H9 (cell line): Measurements from ENCODE around the gene HYI. TPM values are rescaled to one million over a fixed set of nuclear protein-coding genes. Genes with fewer than 3 reads are reported as not detected.

Experiments
- DNase-seq: peaks from one replicate; pipeline ENCODE4 v3.0.0-alpha.2; 2017
- H2AFZ ChIP-seq: one replicate; pipeline ENCODE4 v1.6.1; 2013; ENCODE audit warnings: mild to moderate bottlenecking, low read length, control low read depth, moderate library complexity
- H2AK5ac ChIP-seq: 2 replicates; pipeline ENCODE4 v1.6.1; 2013; ENCODE audit warnings: low read length, control low read depth, mixed read lengths; ENCODE audit not compliant: insufficient read length
- H2BK120ac ChIP-seq: one replicate; pipeline ENCODE4 v1.6.1; 2013; ENCODE audit warnings: low read depth, mild to moderate bottlenecking, low read length, control low read depth, inconsistent platforms; ENCODE audit not compliant: poor library complexity, severe bottlenecking
- H2BK12ac ChIP-seq: 2 replicates; pipeline ENCODE4 v1.6.1; 2013; ENCODE audit warnings: low read length, control low read depth, mixed read lengths, low read depth; ENCODE audit not compliant: insufficient read length
- H2BK15ac ChIP-seq: 2 replicates; pipeline ENCODE4 v1.6.1; 2013; ENCODE audit warnings: low read depth, low read length, control low read depth
- H2BK20ac ChIP-seq: one replicate; pipeline ENCODE4 v1.6.1; 2013; ENCODE audit warnings: low read depth, mild to moderate bottlenecking, low read length, control low read depth, inconsistent platforms; ENCODE audit not compliant: poor library complexity, severe bottlenecking
- H2BK5ac ChIP-seq: 2 replicates; pipeline ENCODE4 v1.6.1; 2013; ENCODE audit warnings: low read length, control low read depth, mixed read lengths; ENCODE audit not compliant: insufficient read length
- H3K14ac ChIP-seq: 2 replicates; pipeline ENCODE4 v1.6.1; 2013; ENCODE audit warnings: low read length, control low read depth; ENCODE audit not compliant: insufficient read depth
- H3K18ac ChIP-seq: 2 replicates; pipeline ENCODE4 v1.6.1; 2013; ENCODE audit warnings: low read depth, mild to moderate bottlenecking, mixed read lengths, low read length, control low read depth; ENCODE audit not compliant: insufficient read length
- H3K23ac ChIP-seq: 2 replicates; pipeline ENCODE4 v1.6.1; 2013; ENCODE audit warnings: low read length, control low read depth, mixed read lengths, low read depth; ENCODE audit not compliant: insufficient read length
- H3K23me2 ChIP-seq: 2 replicates; pipeline ENCODE4 v1.6.1; 2013; ENCODE audit warnings: low read depth, mild to moderate bottlenecking, mixed read lengths, low read length, control low read depth; ENCODE audit not compliant: insufficient read length, poor library complexity, severe bottlenecking
- H3K27ac ChIP-seq: 2 replicates; pipeline ENCODE4 v1.5.1; 2013; ENCODE audit warnings: low read length, control low read depth, mixed read lengths, low read depth; ENCODE audit not compliant: insufficient read length
- H3K27me3 ChIP-seq: 2 replicates; pipeline ENCODE4 v1.6.1; 2013; ENCODE audit warnings: low read length, control low read depth, inconsistent platforms; ENCODE audit not compliant: insufficient read depth
- H3K4ac ChIP-seq: 2 replicates; pipeline ENCODE4 v1.6.1; 2013; ENCODE audit warnings: low read depth, mild to moderate bottlenecking, control low read depth, inconsistent platforms, low read length, moderate library complexity
- H3K4me1 ChIP-seq: 2 replicates; pipeline ENCODE4 v1.6.1; 2013; ENCODE audit warnings: low read length, control low read depth, inconsistent platforms; ENCODE audit not compliant: insufficient read depth
- H3K4me2 ChIP-seq: 2 replicates; pipeline ENCODE4 v1.6.1; 2013; ENCODE audit warnings: low read length, control low read depth, mixed read lengths; ENCODE audit not compliant: insufficient read length, insufficient read depth
- H3K56ac ChIP-seq: 2 replicates; pipeline ENCODE4 v1.6.1; 2013; ENCODE audit warnings: low read depth, mild to moderate bottlenecking, mixed read lengths, low read length, control low read depth; ENCODE audit not compliant: insufficient read length
- H3K79me1 ChIP-seq: 2 replicates; pipeline ENCODE4 v1.6.1; 2013; ENCODE audit warnings: low read depth, mild to moderate bottlenecking, moderate library complexity, low read length, control low read depth, inconsistent platforms; ENCODE audit not compliant: insufficient read depth, poor library complexity, severe bottlenecking
- H3K79me2 ChIP-seq: 2 replicates; pipeline ENCODE4 v1.6.1; 2013; ENCODE audit warnings: low read length, control low read depth, inconsistent platforms; ENCODE audit not compliant: insufficient read depth
- H3K9ac ChIP-seq: 2 replicates; pipeline ENCODE4 v1.6.1; 2013; ENCODE audit warnings: low read length, control low read depth, mixed read lengths; ENCODE audit not compliant: insufficient read length; ENCODE audit errors: extremely low read depth
- H3K9me3 ChIP-seq: one replicate; pipeline ENCODE4 v1.6.1; 2013; ENCODE audit warnings: low read depth, low read length, inconsistent platforms; ENCODE audit not compliant: control insufficient read depth
- H3T11ph ChIP-seq: one replicate; pipeline ENCODE4 v1.6.1; 2013; ENCODE audit warnings: mild to moderate bottlenecking, low read length, control low read depth, inconsistent platforms
- H4K20me1 ChIP-seq: one replicate; pipeline ENCODE4 v1.6.1; 2013; ENCODE audit not compliant: control insufficient read depth, insufficient read length, insufficient read depth
- H4K5ac ChIP-seq: 2 replicates; pipeline ENCODE4 v1.6.1; 2013; ENCODE audit warnings: low read depth, mild to moderate bottlenecking, mixed read lengths, low read length, control low read depth; ENCODE audit not compliant: insufficient read length
- H4K8ac ChIP-seq: replicated peaks from 2 replicates; pipeline ENCODE4 v1.6.1; 2013; ENCODE audit warnings: low read length, control low read depth, mixed read lengths, low read depth; ENCODE audit not compliant: insufficient read length
- H4K91ac ChIP-seq: 2 replicates; pipeline ENCODE4 v1.6.1; 2013; ENCODE audit warnings: low read depth, mild to moderate bottlenecking, moderate library complexity, mixed read lengths, low read length, control low read depth; ENCODE audit not compliant: insufficient read length
- H3K27ac Mint-ChIP-seq, 3 experiments: 2 replicates in 2 of 3; 3 replicates in 1 of 3; pipeline ENCODE4 v1.8.0; 2020 to 2021; ENCODE audit warnings: mixed read lengths in 3 of 3, mild to moderate bottlenecking in 1 of 3, moderate library complexity in 1 of 3
- H3K27me3 Mint-ChIP-seq: 2 replicates; pipeline ENCODE4 v1.8.0; 2021; ENCODE audit warnings: low read depth, mild to moderate bottlenecking, moderate library complexity, mixed read lengths
- H3K36me3 Mint-ChIP-seq, 3 experiments: 2 replicates in 2 of 3; 3 replicates in 1 of 3; pipeline ENCODE4 v1.8.0; 2020 to 2021; ENCODE audit warnings: low read depth in 3 of 3, mixed read lengths in 3 of 3; ENCODE audit not compliant: insufficient read depth in 1 of 3
- H3K4me1 Mint-ChIP-seq, 2 experiments: 2 replicates each; pipeline ENCODE4 v1.8.0; 2020; ENCODE audit warnings: mixed read lengths in 2 of 2
- H3K4me3 Mint-ChIP-seq, 2 experiments: 2 replicates in 1 of 2; 3 replicates in 1 of 2; pipeline ENCODE4 v1.8.0; 2020 to 2021; ENCODE audit warnings: mild to moderate bottlenecking in 2 of 2, mixed read lengths in 2 of 2, moderate library complexity in 1 of 2
- H3K9me3 Mint-ChIP-seq, 2 experiments: 2 replicates in 1 of 2; 3 replicates in 1 of 2; pipeline ENCODE4 v1.8.0; 2020; ENCODE audit warnings: mild to moderate bottlenecking in 2 of 2, mixed read lengths in 2 of 2, moderate library complexity in 1 of 2
- WGBS: extraction: QIAGEN DNeasy Blood & Tissue Kit; methylation state at CpG from one replicate; pipeline ENCODE4 v1.1.7; 2013; ENCODE audit warnings: missing lambda C conversion rate, low lambda C conversion rate, mixed read lengths; ENCODE audit not compliant: insufficient read length; ENCODE audit errors: extremely low coverage; 5-methylcytosine and 5-hydroxymethylcytosine counted together
- total RNA-seq: library from RNA; stranded (reverse); gene quantifications from 2 replicates; pipeline ENCODE4 v1.2.1, GENCODE V29; 2021
- TF ChIP-seq, protein P1 (sequence below): fragments of 200-600 bp; sonication (generic); conservative IDR thresholded peaks from 3 replicates; pipeline ENCODE4 v1.8.0; 2021; ENCODE audit warnings: antibody characterized with exemption, mild to moderate bottlenecking

The HYI gene
- total RNA-seq, 1 experiment from 2014 or later = 16.1 TPM

DNA sequence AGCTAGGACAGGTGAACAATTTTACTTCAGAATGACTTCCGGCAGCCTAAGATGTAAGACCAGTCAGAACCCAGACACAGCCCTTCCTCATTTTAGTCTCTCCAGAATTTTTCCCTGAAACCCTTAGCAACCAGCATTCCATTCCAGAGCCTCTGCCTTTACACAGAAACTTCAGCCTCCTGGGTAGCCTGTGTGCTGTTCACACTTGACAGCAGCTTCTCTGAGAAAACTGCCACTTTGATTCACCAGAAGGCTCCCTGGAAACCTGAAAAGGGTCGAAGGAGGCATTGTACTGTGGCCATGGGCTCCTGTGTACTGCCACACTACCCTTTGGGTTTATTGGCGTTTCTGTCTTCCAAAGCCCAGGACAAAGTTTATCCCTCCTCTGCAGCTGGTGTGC is 17.4 kb downstream of the HYI start:
- no peak overlapping the region for H2BK15ac ChIP-seq
- no peaks in the 10 kb centered on the region for H3K79me2 ChIP-seq
- H3K23ac ChIP-seq = no peak overlapping the region
- Mint-ChIP-seq H3K27ac (no peak overlapping the region), H3K9me3 (no peaks in the 10 kb centered on the region), H3K4me1 (no peaks in the 10 kb centered on the region), H3K27me3 (no peaks in the 10 kb centered on the region), H3K36me3 (peaks cover 7 to 44% (median 32%) of the 10 kb centered on the region in 3 experiments; a peak in 6 of 7 replicates), H3K4me3 (no peak overlapping the region)
- H3K4me1 ChIP-seq = no peaks in the 10 kb centered on the region
- no CpG with 5 or more reads among the region's 3 CpGs for WGBS
- no peak overlapping the region for H3K27ac ChIP-seq
- no peak overlapping the region for H2BK5ac ChIP-seq
- H3K27me3 ChIP-seq = no peaks in the 10 kb centered on the region
- no peak overlapping the region for H2BK120ac ChIP-seq
- H3K18ac ChIP-seq = no peak overlapping the region
- H3K4ac ChIP-seq = no peak overlapping the region
- H3K9ac ChIP-seq = no peak overlapping the region
- no peak overlapping the region for H3K4me2 ChIP-seq
- no peaks in the 10 kb centered on the region for H4K20me1 ChIP-seq
- H3K23me2 ChIP-seq = no peaks in the 10 kb centered on the region
- H2AK5ac ChIP-seq = no peak overlapping the region
- no peak overlapping the region for H3K56ac ChIP-seq
- H3K79me1 ChIP-seq = no peaks in the 10 kb centered on the region
- no peak overlapping the region for H2AFZ ChIP-seq
- no peak overlapping the region for H4K8ac ChIP-seq
- H2BK20ac ChIP-seq = no peak overlapping the region
- no peaks in the 10 kb centered on the region for H3K9me3 ChIP-seq
- no peak for DNase-seq
- H3K14ac ChIP-seq = no peak overlapping the region
- H4K5ac ChIP-seq = no peak overlapping the region
- TF ChIP-seq, protein P1, sequence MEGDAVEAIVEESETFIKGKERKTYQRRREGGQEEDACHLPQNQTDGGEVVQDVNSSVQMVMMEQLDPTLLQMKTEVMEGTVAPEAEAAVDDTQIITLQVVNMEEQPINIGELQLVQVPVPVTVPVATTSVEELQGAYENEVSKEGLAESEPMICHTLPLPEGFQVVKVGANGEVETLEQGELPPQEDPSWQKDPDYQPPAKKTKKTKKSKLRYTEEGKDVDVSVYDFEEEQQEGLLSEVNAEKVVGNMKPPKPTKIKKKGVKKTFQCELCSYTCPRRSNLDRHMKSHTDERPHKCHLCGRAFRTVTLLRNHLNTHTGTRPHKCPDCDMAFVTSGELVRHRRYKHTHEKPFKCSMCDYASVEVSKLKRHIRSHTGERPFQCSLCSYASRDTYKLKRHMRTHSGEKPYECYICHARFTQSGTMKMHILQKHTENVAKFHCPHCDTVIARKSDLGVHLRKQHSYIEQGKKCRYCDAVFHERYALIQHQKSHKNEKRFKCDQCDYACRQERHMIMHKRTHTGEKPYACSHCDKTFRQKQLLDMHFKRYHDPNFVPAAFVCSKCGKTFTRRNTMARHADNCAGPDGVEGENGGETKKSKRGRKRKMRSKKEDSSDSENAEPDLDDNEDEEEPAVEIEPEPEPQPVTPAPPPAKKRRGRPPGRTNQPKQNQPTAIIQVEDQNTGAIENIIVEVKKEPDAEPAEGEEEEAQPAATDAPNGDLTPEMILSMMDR = no peak
- no peak overlapping the region for H4K91ac ChIP-seq
- no peak overlapping the region for H3T11ph ChIP-seq
- no peak overlapping the region for H2BK12ac ChIP-seq
